Esophagus mucosa (tissue), 1 donor: Measurements from ENCODE around the gene ERICH6B. TPM values are rescaled to one million over a fixed set of nuclear protein-coding genes. Genes with fewer than 3 reads are reported as not detected.

ENCODE experiments used
- total RNA-seq: library from RNA; stranded (reverse); gene quantifications from one replicate; pipeline ENCODE4 v1.2.4, GENCODE V29; 2023
- donor health status: DM: yes; HTN: yes; CAD: no.

The ERICH6B gene
- total RNA-seq, 1 donor from 2014 or later = not detected

Other genes starting within 250 kb of the ERICH6B start
- gene SLC25A30, start 197.4 kb downstream of the ERICH6B start, total RNA-seq = 7.3 TPM
- 16.3 TPM for gene COG3, start 150.8 kb downstream of the ERICH6B start, total RNA-seq
- 0.32 TPM for gene CBY2, start 86.6 kb upstream of the ERICH6B start, total RNA-seq
- 0.04 TPM for gene SIAH3, start 236.0 kb upstream of the ERICH6B start, total RNA-seq